Lower leg skin (tissue), 4 donors: ENCODE data around the gene TIAM2. TPM values are rescaled to one million over a fixed set of nuclear protein-coding genes. Genes with fewer than 3 reads are reported as not detected.

Source experiments
- DNase-seq, 2 donors: peaks; one replicate each; pipeline ENCODE4 v3.0.0-alpha.2; 2019; ENCODE audit warnings: low spot score in 2 of 2
- H3K4me3 ChIP-seq: fragments of 200-600 bp; sonication (generic); 2 replicates; pipeline ENCODE4 v1.5.1; 2017; ENCODE audit warnings: mild to moderate bottlenecking, low read depth; ENCODE audit not compliant: poor library complexity, severe bottlenecking
- CTCF ChIP-seq, 3 donors: fragments of 450-650 bp; IDR thresholded peaks; one replicate each; pipeline ENCODE4 v1.5.1; 2016; ENCODE audit warnings: antibody characterized with exemption in 3 of 3, mild to moderate bottlenecking in 3 of 3, moderate library complexity in 2 of 3
- POLR2A ChIP-seq, 2 donors: fragments of 450-650 bp; IDR thresholded peaks; one replicate each; pipeline ENCODE4 v1.6.1; 2016 to 2017; ENCODE audit warnings: antibody characterized with exemption in 2 of 2, mild to moderate bottlenecking in 1 of 2, moderate library complexity in 1 of 2
- WGBS, 2 donors: methylation state at CpG; one replicate each; pipeline ENCODE4 v1.1.5; 2018; 5-methylcytosine and 5-hydroxymethylcytosine counted together
- intact Hi-C: fragments of 100-400 bp; cut with DNase I; formaldehyde crosslinking; loops from one replicate; pipeline ENCODE4 v1.15.0; 2023; ENCODE audit warnings: low total_unique reads
- total RNA-seq, 4 donors: library from RNA; depleted of rRNA; stranded (reverse); fragments of >200 nt; gene quantifications; one replicate each; pipeline ENCODE4 v1.1.0, GENCODE V29; 2016

TIAM2 gene
- total RNA-seq, 4 donors from 2014 or later = 5.4 to 11.0 (median 7.4) TPM

- no peak overlapping the region for H3K4me3 ChIP-seq
- 63 to 66% methylated on average over 13 of the region's 13 CpGs for WGBS, 2 donors
- TF ChIP-seq CTCF (IDR thresholded peaks at IDR 0.05) = no peak
- TF ChIP-seq POLR2A (IDR thresholded peaks at IDR 0.05) = no peak
- intact Hi-C loops = no loop called here
- peak in 1 of 2 donors; percentile 50 for DNase-seq
Observed at GRCh38 chr6:155142168-155143028, 147.3 kb downstream of the TIAM2 start.

- no peak for DNase-seq
- intact Hi-C loops = no loop called here
- TF ChIP-seq CTCF (IDR thresholded peaks at IDR 0.05) (no peak), POLR2A (IDR thresholded peaks at IDR 0.05) (no peak)
- no peak overlapping the region for H3K4me3 ChIP-seq
- WGBS, 2 donors = 38 to 42% methylated on average over 4 of the region's 4 CpGs
Observed at GRCh38 chr6:155143029-155143577, 148.0 kb downstream of the TIAM2 start.

- WGBS, 2 donors = 71 to 80% methylated on average over 7 of the region's 7 CpGs
- TF ChIP-seq CTCF (IDR thresholded peaks at IDR 0.05) (no peak), POLR2A (IDR thresholded peaks at IDR 0.05) (no peak)
- H3K4me3 ChIP-seq = no peak overlapping the region
- intact Hi-C loops = no loop called here
- DNase-seq = no peak
Observed at GRCh38 chr6:155143578-155144106, 148.5 kb downstream of the TIAM2 start.

- H3K4me3 ChIP-seq = no peak overlapping the region
- WGBS, 2 donors = 91 to 99% methylated on average over 4 of the region's 4 CpGs
- DNase-seq = no peak
- intact Hi-C loops = no loop called here
- TF ChIP-seq POLR2A (IDR thresholded peaks at IDR 0.05) = no peak
- no peak for TF ChIP-seq CTCF (IDR thresholded peaks at IDR 0.05)
Observed at GRCh38 chr6:155146205-155146604, 151.1 kb downstream of the TIAM2 start.

- peak in 1 of 2 donors; percentile 46 for DNase-seq
- intact Hi-C loops = no loop called here
- no peak overlapping the region for H3K4me3 ChIP-seq
- 88% methylated on average over 7 of the region's 7 CpGs for WGBS, 2 donors
- TF ChIP-seq CTCF (IDR thresholded peaks at IDR 0.05) (no peak), POLR2A (IDR thresholded peaks at IDR 0.05) (no peak)
Observed at GRCh38 chr6:155147958-155148663, 153.0 kb downstream of the TIAM2 start.
